Measurements from ENCODE around the gene TP53I11. TPM values are rescaled to one million over a fixed set of nuclear protein-coding genes. Genes with fewer than 3 reads are reported as not detected.

TP53I11 gene
- total and polyA plus RNA-seq, 2 of the 13 experiments (the other 11 are each of a cell fraction or from before 2014, with no cell fraction given), result not detected

DNA sequence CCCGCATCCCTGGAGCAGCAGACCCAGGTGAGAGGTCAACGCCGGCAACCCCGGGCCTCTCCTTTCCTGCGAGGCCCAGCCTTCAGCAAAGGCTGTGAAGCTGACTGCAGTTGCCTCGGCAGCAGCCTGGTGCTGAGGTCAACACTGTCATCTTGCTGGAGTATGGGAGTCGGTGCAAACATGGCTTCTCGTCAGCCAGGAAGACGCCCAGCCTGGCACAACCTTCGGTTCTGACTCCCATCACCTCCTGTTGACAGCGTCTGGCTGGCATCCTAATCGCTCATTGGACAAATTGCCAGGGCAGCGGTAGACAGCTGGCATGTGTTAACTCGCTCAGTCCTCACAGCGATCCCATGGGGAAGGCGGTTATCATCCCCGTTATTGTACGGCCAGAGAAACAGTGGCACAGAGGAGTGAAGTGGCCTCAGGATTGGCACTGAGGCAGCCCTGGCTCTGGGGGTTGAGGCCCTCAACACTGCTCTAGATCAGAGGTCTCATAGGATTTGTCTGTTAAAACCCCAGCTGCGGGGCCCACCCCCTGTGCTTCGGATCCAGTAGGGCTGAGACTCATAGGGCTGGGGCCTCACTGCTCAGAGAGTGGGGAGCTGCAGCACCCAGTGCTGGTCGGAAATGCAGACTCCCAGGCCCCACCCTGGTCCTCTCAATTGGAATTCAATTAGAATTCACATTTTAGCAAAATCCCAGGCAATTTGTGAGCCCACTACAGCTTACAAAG lies 39.3 kb upstream of the TP53I11 start:
- H3K27ac ChIP-seq (ENCODE audit: extremely low read length, insufficient read depth, low read length), result no peak overlapping the region
- intact Hi-C loops (cut with micrococcal nuclease; ENCODE audit: unreplicated experiment), result no loop called here
- H3K9ac ChIP-seq (ENCODE audit: insufficient read depth, low read depth, low read length), result no peak overlapping the region
- no peaks in the 10 kb centered on the region for H3K4me1 ChIP-seq (ENCODE audit: insufficient read depth, low read length)
- no peaks in the 10 kb centered on the region for H3K79me2 ChIP-seq (ENCODE audit: insufficient read depth, low read length)
- TF ChIP-seq ELF1 (CRISPR knock-in tag; IDR thresholded peaks at IDR 0.05) (no peak), YEATS4 (CRISPR knock-in tag; IDR thresholded peaks at IDR 0.05; ENCODE audit: borderline replicate concordance) (no peak), HNF4G (IDR thresholded peaks at IDR 0.05; ENCODE audit: borderline replicate concordance, low read depth, low read length) (no peak), HNF4G (CRISPR knock-in tag; IDR thresholded peaks at IDR 0.05; ENCODE audit: borderline replicate concordance, low read depth) (no peak), MEIS1 (CRISPR knock-in tag; IDR thresholded peaks at IDR 0.05; ENCODE audit: borderline replicate concordance) (no peak), ETV6 (CRISPR knock-in tag; conservative IDR thresholded peaks at IDR 0.05) (no peak), SOX13 (IDR thresholded peaks at IDR 0.05) (no peak), SOX13 (CRISPR knock-in tag; conservative IDR thresholded peaks at IDR 0.05 in 1 of 2, IDR thresholded peaks at IDR 0.05 in 1 of 2) (no peak), ISX (CRISPR knock-in tag; conservative IDR thresholded peaks at IDR 0.05) (no peak)
- ChIA-PET POLR2A (no interaction called here), CTCF (ENCODE audit: low intra/inter-chr PET ratio, low total read pairs) (no interaction called here)
- no peak for ATAC-seq
- BruUV-seq (replicated peaks), result no TSS peak
- H3K4me2 ChIP-seq (ENCODE audit: low read depth, low read length), result no peak overlapping the region
- H3K36me3 ChIP-seq (replicated peaks in 1 of 2; ENCODE audit: control insufficient read depth in 1 of 2, insufficient read depth in 2 of 2, low read length in 2 of 2), result no peaks in the 10 kb centered on the region
- in situ Hi-C loops (cut with HindIII; ENCODE audit: extremely low pct_ligation_motif_present, low pct_unique_long_range_greater_than_20kb), result no loop called here
- H4K20me1 ChIP-seq (ENCODE audit: insufficient read depth, low read length), result no peaks in the 10 kb centered on the region
- 55% methylated on average over 7 of the region's 21 CpGs for WGBS (ENCODE audit: low lambda C conversion rate)
- H3K4me3 ChIP-seq (replicated peaks in 1 of 3; ENCODE audit: insufficient read depth in 1 of 3, low read depth in 2 of 3, low read length in 3 of 3), result no peak overlapping the region
- DNase-seq (ENCODE audit: low spot score), result no peak
- H3K9me3 ChIP-seq (ENCODE audit: low read length), result no peaks in the 10 kb centered on the region
- no peak overlapping the region for H2AFZ ChIP-seq (ENCODE audit: low read length)
- no peak for FAIRE-seq
- peaks cover 3 to 63% of the 10 kb centered on the region in 2 experiments; a peak in 4 of 5 replicates for H3K27me3 ChIP-seq (ENCODE audit: control insufficient read depth in 1 of 2, insufficient read depth in 2 of 2, low read length in 2 of 2)

Measured in HepG2 (cell line).